LNCAP (cell line): ENCODE data around the gene ALDH5A1.

Source experiments
- CTCF ChIP-seq: fragments of 450-650 bp; IDR thresholded peaks from 2 replicates; pipeline ENCODE4 v1.5.1; 2017; ENCODE audit warnings: mild to moderate bottlenecking

ALDH5A1 gene

GRCh38 chr6:24522228-24523176 is 27.7 kb downstream of the ALDH5A1 start:
- TF ChIP-seq CTCF = no peak

- TF ChIP-seq CTCF = no peak
These were observed 29.6 kb downstream of the ALDH5A1 start for GRCh38 chr6:24524329-24524728.

GRCh38 chr6:24524805-24525204 is 30.0 kb downstream of the ALDH5A1 start:
- peak; percentile 54; the same call in 1 of the 2 replicates for TF ChIP-seq CTCF

GRCh38 chr6:24529985-24530384 is 35.2 kb downstream of the ALDH5A1 start:
- no peak for TF ChIP-seq CTCF

- TF ChIP-seq CTCF = no peak
These were observed 39.6 kb downstream of the ALDH5A1 start for GRCh38 chr6:24534329-24534728.

- TF ChIP-seq CTCF = no peak
These were observed 40.4 kb downstream of the ALDH5A1 start for GRCh38 chr6:24535210-24535609.

- no peak for TF ChIP-seq CTCF
These were observed 41.7 kb downstream of the ALDH5A1 start for GRCh38 chr6:24536466-24536865.
